Measurements from ENCODE around the gene IGF2R.
A peak's percentile ranks its signal among the peaks of the same experiment; 100 is the strongest.

Gene IGF2R

DNA sequence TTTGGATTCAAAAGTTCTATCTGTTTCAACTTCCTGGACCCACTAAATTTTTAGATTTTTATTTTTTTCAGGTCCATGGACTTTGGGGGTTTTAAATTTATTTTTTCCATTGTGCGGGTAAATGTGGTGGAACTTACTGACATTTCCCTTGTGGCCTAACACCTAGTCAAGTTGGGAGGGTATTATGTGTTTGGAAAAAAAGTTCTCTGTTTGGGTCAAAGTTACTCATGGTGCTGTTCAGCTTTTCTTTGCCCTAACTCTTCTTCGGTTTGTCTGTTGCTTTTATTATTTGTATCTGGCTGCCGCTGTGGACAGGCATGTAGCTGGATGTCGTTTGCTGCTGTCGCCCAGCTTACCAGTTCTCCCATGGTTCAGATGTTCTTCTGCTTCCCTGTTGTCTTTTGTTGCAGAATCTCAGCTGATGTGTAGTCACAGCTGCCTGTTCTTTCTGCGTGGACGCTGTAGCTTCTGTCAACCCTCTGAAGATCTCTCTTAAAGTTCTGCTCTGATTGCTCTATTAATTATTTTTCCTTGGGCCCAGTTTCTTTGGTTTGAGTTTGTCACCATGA lies 7.9 kb downstream of the IGF2R start:
- no peak for DNase-seq (ENCODE audit: low spot score)

DNA sequence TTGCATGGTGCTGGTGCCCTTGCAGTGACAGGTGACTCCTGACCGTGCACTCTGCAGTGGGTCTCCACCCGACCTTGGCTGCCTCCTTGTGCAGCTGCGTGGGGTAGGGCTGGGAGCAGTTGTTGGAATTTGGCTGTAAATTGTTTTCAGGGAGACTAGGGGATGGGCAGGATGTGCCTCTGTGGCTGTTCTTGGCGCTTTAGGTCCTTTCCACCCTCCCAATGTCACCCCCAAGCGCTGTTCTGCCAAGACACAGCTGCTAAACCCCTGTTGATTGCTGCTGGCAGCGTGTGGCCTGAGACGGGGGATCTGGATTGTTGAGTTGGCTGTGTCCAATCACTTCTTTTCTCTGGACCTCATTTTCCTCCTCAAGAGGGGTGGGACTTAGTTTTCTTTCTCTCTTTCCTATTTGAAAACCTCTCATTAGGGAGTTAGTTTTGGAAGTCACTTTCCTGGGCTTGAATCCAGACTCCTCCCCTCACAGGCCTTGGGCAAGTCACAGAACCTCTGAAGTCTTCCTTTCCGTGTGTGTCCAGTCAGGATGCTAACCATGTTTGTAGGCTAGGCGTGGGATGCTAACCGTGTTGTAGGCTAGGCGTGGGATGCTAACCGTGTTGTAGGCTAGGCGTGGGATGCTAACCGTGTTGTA lies 8.5 kb downstream of the IGF2R start:
- DNase-seq (ENCODE audit: low spot score) = peak; percentile 43

DNA sequence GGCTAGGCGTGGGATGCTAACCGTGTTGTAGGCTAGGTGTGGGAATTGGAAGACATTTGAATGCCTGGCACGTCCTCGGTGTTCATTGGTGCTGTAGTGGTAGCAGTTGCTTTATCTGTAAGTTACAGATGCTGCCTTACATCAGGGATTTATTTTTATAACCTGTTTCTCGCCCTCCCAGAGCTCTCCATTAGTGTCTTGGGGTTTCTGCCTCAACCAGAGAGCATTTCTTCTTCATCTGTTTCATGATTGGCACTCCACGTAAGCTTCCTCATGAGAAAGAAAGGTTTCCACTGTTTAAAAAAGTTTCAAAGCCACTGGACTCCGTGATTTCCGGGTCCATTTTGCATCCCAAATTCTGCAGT lies 9.0 kb downstream of the IGF2R start:
- DNase-seq (ENCODE audit: low spot score) = no peak

DNA sequence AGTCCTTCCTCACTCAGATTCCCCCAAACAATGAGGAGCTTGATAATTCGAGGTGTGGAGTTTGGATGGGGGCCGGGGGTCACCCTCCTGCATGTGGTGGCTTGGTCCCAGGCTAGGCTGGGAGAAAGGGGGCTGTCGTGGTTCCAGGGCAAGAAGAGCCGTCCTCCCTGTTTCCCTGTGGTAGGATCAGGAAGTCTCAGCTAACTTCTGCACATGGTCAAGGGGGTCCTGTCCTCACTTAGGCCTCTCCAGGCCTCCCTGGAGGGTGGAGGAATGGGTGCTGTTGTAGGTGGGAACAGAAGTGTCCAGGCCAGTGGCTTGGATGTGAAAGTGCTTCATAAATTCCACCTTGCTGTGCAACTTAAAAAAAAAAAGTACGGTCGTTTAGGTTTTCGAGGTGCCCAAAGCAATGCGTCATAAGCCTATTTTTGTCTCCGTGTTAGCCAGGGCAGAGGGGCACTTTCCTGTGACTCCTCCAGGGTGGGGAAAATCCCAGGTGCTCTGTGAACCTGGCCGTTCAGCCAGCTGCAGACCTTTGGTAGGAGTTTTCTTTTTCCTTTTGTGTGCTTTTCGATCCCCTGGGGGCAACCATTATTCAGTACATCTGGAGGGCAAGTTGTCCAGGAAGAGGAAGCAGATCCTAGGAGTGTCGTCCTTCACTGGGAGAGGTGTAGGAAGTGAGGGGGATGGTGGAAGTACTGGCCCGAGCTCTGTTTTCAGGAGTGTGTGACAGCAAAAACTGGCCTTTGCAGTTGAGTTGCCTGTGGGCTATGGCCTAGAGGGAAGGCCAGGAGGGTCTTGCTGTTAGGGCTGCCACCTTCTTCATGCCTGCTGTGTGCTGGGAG lies 9.6 kb downstream of the IGF2R start:
- DNase-seq (ENCODE audit: low spot score) = no peak

DNA sequence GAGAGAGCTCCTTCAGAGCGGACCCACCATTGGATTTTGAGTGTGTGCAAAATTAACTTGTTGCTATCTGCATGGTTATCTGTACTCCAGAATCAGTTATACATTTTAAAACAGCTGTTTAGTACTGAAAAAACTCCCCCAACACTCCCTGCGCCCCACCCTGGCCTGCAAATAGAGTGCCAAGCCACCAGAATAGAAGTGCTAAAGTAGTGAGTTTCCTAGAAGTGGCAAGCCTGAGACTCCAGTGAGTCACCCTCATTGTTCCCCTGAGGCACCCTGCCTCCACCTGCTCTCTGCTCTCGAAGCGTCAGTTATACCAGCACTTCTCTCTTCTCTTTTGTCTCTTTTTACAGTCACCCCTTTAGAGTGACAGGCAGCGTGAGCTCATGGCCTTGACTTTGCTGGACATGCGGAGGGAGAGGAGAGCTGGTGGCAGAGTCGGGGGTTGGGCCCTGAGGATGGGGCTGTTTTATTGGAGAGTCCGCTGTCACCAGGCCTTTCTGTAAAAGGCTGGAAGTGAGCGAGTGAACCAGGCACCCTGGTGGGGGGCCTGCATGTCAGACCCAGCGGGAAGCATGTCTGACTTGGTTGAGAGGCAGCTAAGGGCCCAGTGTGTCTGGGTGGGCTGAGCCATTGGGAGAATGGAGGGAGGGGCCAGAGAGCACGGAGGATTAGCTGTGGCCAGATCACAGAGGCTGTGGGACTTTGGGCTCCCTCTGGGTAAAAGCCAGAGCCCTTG lies 10.4 kb downstream of the IGF2R start:
- DNase-seq (ENCODE audit: low spot score) = no peak

DNA sequence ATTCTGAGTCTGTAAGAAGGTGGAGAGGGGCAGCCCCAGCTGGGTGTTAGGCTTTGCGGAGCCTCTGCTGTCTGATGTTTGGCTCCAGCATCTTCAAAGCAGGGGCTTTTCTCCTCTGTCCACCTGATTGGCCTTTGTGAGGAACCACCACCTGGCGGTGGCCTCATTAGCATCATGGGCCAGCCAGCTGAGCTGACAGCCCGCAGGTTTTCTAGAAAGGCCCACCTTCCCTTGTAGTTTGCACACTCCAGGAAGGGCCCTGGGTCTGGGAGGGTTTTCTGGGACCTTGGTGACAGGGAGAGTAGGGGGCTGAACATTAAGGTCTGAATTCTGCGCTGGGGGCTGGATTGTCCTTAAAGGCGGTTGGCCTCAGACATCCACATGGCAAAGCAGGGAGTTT lies 11.6 kb downstream of the IGF2R start:
- no peak for DNase-seq (ENCODE audit: low spot score)

DNA sequence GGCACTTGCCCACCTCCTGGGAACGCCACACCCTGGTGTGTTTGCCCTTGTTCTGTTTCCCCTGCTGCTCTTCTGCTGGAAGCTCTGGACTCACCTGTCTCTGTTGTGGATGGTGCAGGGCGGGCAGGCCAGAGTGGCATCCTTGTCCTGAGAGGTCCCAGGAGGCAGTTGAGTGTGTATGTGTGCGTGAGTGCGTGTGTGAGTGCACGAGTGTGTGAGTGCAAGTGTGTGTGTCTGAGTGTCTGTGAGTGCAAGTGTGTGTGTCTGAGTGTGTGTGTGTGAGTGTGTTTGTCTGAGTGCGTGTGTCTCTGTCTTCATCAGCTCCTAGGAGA lies 12.2 kb downstream of the IGF2R start:
- no peak for DNase-seq (ENCODE audit: low spot score)

DNA sequence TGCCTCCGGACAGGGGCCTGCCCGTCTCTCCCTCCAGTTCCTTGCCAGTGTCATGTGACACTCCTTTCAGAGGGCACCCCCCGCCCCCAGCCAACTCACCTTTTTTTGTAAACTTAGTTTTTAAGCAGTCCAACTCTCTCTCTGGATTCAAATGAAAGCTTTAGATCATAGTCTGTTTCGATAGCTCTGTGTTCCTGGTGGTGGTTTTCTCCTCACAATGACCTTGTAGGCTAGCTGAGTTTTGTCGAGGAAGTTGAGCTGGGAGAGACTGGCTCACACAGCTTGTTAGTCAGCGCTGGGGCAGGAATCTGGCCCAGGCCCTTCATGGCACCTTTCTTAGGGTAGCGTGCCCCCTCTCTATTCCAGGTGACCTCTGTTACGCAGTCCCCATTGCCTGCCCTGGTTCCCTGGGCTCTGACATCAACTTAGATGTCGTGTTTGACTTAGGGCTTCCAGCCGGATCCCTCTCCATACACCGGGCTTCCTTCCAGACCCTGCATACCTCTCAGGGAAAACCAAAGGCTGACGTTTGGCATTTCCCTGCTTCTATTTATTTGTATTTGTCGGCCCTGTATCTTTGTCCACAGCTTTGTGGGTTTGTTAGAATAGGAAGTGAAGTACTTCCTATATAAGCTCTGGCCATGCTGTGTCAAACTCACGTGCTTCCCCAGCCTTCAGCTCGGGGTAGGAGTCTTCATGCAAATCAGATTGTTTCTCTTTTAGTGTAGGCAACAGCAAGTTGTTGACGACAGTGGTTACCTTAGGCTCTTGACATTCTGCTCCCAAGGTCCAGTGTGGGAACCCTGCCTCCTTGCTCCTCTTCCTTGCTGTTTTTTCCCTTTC lies 12.7 kb downstream of the IGF2R start:
- peak; percentile 36 for DNase-seq (ENCODE audit: low spot score)

DNA sequence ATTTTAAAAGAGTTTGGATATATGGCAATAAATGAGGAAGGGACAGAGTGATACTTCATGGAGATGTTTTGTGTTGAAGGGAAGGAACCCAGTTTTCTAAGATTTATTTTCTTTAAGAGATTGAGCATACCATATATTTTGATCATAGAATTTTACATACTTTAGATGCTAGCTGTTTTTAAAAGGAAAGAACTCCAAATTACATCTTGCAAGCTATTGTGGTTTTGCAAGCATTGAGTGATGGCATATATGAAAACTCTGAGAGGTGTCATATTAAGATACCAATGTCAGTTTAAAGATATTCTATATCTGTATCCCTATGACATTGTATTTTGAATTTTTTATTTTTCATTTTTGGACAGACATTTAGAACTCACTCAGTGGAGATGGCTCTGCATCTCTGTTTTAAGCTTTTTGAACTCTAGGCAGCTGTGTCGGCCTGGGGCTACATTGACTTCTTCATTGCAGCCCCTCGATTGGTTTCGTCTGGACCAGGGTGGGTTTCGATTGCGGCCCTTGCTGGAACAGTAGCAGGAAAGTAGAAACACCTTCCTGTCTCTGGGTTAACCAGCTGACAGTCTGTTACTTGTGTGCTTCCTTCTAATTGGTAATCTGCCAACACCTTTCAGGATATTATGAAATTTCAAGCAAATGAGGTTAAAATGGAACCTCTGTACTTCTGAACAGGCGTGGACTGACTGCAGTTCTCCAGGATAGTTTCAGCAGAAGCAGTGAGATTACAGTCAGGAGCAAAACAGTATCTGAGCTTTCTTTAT lies 14.0 kb downstream of the IGF2R start:
- DNase-seq (ENCODE audit: low spot score) = no peak

DNA sequence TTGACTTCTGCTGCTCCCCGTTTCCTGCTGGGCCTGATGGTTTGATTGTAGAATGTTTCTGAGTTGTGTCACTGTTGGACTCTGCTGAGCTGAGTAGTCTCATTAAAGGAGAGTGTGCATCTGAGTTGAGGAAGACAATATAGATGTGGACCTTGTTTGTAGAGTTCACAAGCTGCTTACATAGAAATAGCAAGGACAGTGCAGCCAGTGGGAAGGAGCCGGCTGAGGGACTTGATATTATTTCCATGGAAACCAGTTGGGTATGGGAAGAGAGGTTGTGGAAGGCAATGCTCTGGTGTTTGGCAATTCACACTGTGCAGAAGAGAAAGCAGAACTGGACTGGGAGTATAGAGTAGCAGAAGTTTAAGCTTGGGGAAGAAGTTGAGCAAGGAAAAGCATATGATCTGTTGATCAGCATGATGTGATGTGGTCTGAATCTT lies 14.8 kb downstream of the IGF2R start:
- DNase-seq (ENCODE audit: low spot score) = no peak

DNA sequence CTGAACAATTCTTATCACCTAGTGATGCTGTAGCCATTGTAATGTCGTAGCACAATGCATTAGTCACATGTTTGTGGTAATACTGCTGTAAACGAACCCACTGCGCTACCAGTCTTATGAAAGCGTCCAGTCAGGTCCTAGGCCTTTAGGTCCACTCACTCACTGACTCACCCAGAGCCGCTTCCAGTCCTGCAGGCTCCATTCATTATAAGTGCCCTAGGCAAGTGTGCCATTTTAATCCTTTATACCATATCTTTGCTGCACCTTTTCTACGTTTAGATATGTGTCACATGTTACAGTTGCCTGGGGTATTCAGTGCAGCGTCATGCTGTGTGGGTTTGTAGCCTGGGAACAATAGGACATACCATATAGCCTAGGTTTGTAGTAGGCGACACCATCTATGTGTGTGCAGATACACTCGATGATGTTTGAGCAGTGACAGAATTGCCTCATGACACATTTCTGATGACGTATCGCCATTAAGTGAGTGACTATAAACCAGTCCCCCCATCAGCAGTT lies 15.4 kb downstream of the IGF2R start:
- no peak for DNase-seq (ENCODE audit: low spot score)

DNA sequence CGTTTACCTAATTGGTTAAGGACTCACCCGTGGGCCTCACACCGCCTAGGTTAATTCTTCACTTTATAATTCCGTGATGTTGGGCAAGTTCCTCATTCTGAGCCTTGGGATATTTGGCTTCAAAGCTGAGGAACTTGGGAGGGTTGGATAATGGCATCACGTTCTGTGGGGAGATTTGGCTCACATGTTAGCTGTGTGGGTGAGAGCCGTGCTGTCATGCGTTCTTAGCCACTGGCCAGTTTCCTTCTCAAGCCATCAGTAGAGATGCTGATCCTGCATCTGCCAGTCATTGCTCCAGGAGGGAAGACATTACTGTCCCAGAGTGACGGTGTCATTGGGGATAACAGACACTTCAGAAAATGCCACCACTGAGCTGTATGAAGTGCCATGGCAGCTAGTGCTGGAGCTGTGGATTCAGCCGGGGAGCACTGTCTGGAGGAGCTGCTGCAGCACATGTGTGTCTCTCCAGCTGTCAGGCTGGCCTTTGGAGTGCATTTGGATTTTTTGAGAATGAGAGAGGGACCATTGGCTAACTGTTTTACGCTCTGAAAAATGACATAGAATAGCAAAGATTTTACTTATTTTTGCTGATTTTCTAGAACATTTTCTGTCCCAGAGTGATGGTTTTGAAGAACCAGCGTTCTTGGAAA lies 16.5 kb downstream of the IGF2R start:
- DNase-seq (ENCODE audit: low spot score) = no peak

DNA sequence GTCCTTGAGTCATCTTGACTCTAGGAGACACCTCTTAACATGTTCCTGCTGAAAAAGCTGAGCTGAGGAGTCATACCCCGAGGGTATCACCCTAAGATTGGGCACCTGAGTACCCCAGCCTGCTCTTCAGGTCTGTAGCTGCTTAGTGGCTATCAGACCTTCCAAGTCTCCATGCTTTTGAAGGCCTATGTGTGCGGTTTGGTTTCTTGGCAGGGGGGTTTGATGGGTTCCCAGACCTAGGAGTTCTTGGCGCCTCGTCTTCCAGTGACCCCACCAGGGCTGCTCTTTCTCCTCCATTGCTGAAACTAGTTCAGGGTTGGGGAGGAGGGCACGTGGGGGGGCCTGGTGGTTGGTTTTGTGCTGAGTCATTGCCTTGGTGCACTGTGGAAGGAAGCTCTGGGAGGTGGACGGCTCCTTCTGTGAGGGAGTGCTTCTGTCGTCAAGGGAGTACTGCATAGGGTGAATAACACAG lies 20.1 kb downstream of the IGF2R start:
- DNase-seq (ENCODE audit: low spot score) = peak; percentile 57

DNA sequence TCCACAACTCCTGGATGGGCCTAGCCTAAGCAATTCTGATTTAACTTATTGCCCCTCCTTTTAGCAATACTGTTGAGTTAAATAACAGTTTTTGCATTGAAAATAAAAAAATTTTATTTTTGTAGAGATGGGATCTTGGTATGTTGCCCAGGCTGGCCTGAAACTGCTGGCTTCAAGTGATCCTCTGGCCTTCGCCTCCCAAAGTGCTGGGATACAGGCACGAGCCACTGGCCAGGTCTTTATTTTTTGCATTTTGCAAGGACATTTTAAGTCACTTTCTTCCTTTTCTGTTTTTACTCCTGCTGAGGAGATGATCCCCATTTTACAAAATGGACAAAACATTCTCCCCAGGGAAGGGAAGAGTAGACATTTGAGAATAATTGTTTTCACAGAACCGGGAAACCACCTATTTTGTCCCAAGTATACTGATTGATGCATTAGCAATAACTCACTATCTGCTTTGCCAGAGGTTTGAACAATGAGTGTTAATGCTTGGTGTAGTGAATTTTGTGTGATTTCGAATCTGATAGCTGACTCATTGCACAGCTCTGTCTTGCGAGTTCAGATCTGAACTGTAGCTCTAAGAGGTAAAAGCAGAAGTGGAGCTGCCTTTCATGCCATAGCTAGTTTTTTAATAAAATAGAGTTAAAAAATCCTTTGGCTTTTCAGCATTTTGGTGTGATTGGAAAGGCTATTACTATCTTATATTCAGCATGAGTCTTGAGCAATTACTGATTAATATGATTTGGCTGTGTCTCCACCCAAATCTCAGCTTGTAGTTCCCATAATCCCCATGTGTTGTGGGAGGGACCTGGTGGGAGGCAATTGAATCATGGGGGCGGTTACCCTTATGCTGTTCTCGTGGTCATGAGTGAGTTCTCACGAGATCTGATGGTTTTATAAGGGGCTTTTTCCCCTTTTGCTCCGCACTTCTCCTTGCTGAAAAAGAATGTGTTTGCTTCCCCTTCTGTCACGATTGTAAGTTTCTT lies 20.9 kb downstream of the IGF2R start:
- DNase-seq (ENCODE audit: low spot score) = peak; percentile 17

DNA sequence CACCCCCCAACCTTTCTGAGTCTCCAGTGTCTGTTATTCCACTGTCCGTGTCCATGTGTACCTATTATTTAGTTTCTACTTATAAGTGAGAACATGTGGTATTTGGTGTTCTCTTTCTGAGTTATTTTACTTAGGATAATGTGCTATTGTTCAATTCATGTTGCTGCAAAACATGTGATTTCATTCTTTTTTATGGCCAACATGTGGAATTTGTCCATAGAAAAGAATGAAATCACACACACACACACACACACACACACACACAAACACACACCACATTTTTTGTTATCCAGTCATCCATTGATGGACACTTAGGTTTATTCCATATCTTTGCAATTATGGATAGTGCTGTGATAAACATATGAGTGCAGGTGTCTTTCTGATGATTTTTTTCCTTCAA lies 23.5 kb downstream of the IGF2R start:
- DNase-seq (ENCODE audit: low spot score) = no peak

DNA sequence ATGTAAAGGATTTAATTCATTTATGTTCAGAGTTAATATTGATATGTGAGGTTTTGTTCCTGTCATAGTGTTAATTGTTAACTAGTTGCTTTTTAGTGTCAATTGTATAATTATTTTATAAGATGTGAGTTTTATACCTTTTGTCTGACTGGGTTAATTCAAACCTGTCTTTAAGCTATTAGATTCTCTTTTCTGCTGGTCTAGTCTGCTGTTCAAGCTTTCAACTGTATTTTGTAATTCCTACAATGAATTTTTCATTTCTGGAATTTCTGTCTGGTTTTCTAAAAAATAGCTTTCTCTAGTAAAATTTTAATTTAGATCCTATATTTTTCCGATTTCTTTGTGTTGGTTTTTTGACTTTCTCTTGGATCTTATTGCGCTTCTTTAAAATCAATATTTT lies 26.5 kb downstream of the IGF2R start:
- DNase-seq (ENCODE audit: low spot score) = no peak

DNA sequence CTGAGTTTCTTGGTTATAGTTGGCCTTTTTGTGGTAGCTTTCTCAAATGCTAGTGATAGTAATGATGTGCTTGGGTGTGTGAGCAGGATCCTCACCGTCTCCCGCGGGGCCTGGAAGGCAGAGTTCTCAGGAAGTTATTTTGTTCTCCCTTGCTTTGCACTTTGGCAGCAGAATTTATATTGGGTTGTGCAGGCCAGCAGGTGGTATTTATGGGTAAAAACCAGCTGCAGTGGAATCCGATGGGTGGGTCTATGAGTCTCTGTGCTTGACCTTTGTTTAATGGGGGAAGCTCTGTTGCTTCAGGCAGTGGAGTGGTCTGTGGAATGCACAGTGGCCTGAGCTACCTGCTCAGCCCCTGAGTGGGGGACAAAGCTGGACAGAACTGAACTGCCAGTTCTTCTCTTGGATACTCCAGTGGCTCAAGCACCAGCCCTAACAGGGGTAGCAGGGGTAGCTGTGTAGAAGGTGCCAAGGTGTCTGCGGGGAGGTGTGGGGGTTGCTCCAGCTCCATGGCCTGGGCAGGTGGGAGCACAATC lies 27.3 kb downstream of the IGF2R start:
- no peak for DNase-seq (ENCODE audit: low spot score)

DNA sequence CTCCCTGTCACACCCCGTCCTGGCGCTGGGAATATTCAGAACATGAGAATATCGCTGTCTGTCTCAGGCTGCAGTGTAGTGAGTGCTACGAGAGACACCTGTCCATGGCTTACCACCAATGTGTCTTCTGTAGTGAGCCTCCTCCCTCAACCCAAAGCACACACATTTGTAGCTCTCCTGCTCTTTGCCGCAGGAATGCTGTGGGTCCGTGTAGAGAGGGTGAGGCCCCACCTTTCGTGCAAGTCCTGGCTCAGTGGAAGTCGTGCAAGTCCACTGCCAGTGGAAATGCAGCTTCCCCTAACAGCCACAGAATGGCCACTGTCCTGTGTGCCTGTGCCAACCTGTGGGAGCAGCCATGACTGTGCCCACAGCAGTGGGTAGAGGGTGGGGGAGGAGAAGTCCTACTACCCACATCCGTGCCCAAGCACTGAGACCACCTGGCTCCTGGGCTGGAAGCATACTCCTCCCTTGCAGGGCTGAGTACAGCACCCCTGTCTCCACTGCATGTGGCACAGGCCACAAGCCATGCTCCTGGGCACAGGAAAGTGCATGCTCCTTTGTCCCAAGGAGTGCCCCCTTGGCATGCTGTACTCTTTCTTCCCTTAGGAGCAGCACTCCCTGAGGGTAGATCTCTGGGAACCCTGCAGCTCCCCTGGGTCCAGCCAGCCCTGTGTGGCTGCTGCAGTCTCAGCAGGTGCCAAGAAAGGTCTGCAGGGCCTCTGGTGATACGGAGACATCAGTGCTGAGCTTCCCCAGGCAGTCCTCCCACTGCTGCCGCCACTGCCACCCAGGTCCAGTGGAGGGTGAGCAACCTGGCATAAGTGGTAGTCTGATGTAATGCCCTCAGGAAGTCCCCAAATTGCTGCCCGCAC lies 28.0 kb downstream of the IGF2R start:
- no peak for DNase-seq (ENCODE audit: low spot score)
